Non-pigmented ciliary epithelial cell (primary cell): ENCODE measurements around the gene HDHD3.
"Not testable (repeated sequence)": the region's sequence is repeated elsewhere in the genome, so short reads cannot be mapped to it uniquely, and the experiment has no call there.

ENCODE experiments used
- DNase-seq: peaks from one replicate; pipeline ENCODE4 v3.0.0-alpha.2; 2010; ENCODE audit warnings: low read depth

The HDHD3 gene

GRCh38 chr9:113376634-113377567, at the start of gene HDHD3:
Gene HDHD3, minus strand, starts transcription at chr9:113376986. Its CDS starts 2,632 bp downstream, at chr9:113374354.
- DNase-seq = no peak

- DNase-seq = no peak
Measured at GRCh38 chr9:113425072-113425471, 48.3 kb upstream of the HDHD3 start.

GRCh38 chr9:113421726-113422125, 44.9 kb upstream of the HDHD3 start:
- DNase-seq = no peak

- no peak for DNase-seq
Measured at GRCh38 chr9:113417370-113417769, 40.6 kb upstream of the HDHD3 start.

GRCh38 chr9:113416149-113416721, 39.4 kb upstream of the HDHD3 start:
- no peak for DNase-seq

GRCh38 chr9:113410207-113410864, 33.5 kb upstream of the HDHD3 start, which contains the start of the genes C9orf43 and POLE3:
Gene C9orf43, plus strand, starts transcription at chr9:113410747. Its CDS starts 2,747 bp downstream, at chr9:113413494.
Gene POLE3, minus strand, starts transcription at chr9:113410675. Its CDS starts 382 bp downstream, at chr9:113410293.
- peak; percentile 74 for DNase-seq

GRCh38 chr9:113409883-113410206, 33.1 kb upstream of the HDHD3 start:
- DNase-seq = no peak

GRCh38 chr9:113409481-113409880, 32.7 kb upstream of the HDHD3 start:
- no peak for DNase-seq

GRCh38 chr9:113406873-113407511, 30.2 kb upstream of the HDHD3 start:
- not testable (repeated sequence) for DNase-seq

GRCh38 chr9:113406353-113406752, 29.6 kb upstream of the HDHD3 start:
- DNase-seq = not testable (repeated sequence)

GRCh38 chr9:113403646-113404045, 26.9 kb upstream of the HDHD3 start:
- DNase-seq = no peak

- peak; percentile 85 for DNase-seq
Measured at GRCh38 chr9:113401027-113401792, 24.4 kb upstream of the HDHD3 start, which contains the start of gene ALAD. Gene ALAD, minus strand, starts transcription at chr9:113401284. Its CDS starts 7,725 bp downstream, at chr9:113393559.

- DNase-seq = no peak
Measured at GRCh38 chr9:113399646-113400200, 22.9 kb upstream of the HDHD3 start.

- no peak for DNase-seq
Measured at GRCh38 chr9:113398796-113399195, 22.0 kb upstream of the HDHD3 start.

GRCh38 chr9:113397203-113397631, 20.4 kb upstream of the HDHD3 start:
- no peak for DNase-seq

- no peak for DNase-seq
Measured at GRCh38 chr9:113395000-113395861, 18.4 kb upstream of the HDHD3 start.

GRCh38 chr9:113393281-113393680, 16.5 kb upstream of the HDHD3 start:
- DNase-seq = no peak

GRCh38 chr9:113391917-113392316, 15.1 kb upstream of the HDHD3 start:
- no peak for DNase-seq

- DNase-seq = no peak
Measured at GRCh38 chr9:113390192-113390960, 13.6 kb upstream of the HDHD3 start.
